Dermis lymphatic vessel endothelial cell (primary cell): ENCODE measurements around the gene NINL. TPM values are rescaled to one million over a fixed set of nuclear protein-coding genes. Genes with fewer than 3 reads are reported as not detected.

Experiments
- total RNA-seq: library from RNA; depleted of rRNA; stranded (reverse); fragments of >200 nt; gene quantifications from 2 replicates; pipeline ENCODE4 v1.2.1, GENCODE V29; 2014

Gene NINL
- 23.1 and 29.6 TPM in 2 replicates for total RNA-seq

GRCh38 chr20:25584905-25585704 lies at the start of gene NINL:
NINL (minus strand) TSS chr20:25585531; CDS start chr20:25526587, 58,944 bp downstream.

DNA sequence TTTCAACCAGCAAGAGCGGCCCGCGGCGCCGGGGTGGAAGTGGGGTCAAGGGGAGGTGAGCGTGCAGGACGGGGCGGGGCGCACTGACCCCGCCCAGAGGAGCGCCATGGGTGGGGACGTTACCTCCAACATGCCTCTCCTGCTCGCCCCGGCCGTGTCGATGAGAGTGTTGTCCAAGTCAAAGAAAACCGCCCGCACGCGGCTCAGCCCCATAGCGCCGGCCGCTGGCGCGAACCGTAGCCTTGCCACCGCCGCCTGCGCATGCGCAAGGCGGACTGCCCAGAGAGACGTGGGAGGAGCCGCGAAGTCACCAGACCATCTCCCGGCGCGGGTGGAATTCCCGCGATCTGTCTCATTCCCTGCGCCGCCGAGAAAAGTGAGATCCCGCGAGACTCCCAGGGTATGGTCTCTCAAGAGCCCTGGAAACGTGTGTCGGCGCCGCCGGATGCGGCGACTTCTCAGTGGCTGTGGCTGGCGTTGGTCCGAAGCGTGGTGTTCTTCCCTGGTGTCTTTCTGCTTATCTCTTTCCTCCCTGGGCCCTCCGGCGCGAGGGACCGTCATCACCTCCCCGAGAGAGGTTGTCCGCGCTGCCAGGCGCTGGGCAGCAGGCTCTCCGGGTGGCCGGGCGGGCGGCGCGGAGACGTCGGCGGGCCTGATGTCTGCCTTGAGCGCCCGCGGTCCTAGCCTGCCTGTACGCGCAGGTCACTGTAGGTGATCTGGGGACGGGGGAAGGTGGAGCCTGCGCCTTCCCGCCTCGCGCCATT lies 38.6 kb upstream of the NINL start, which contains the start of gene NANP:
TSS of gene NANP (minus strand) at position 279 of the 764 bp plus-strand sequence. CDS start at position 213, 66 bp downstream.

GRCh38 chr20:25407311-25408169 lies 177.8 kb downstream of the NINL start, which contains the start of gene GINS1:
GINS1 (plus strand) TSS chr20:25407673; CDS start chr20:25407821, 148 bp downstream.

Other genes with a start within 250 kb of the NINL start
- 22.4 and 29.4 TPM in 2 replicates for gene ABHD12, start 194.7 kb downstream of the NINL start, total RNA-seq
- 3.6 and 3.8 TPM in 2 replicates for gene GINS1, start 177.9 kb downstream of the NINL start, total RNA-seq
- 8.5 and 9.5 TPM in 2 replicates for gene NANP, start 38.5 kb upstream of the NINL start, total RNA-seq
- 11.3 and 16.3 TPM in 2 replicates for gene ZNF337, start 111.3 kb upstream of the NINL start, total RNA-seq